WERI-Rb-1 (cell line): ENCODE results near the gene GCK.
"Not testable (repeated sequence)": the region's sequence is repeated elsewhere in the genome, so short reads cannot be mapped to it uniquely, and the experiment has no call there.

Experiments
- DNase-seq: peaks from one replicate; pipeline ENCODE4 v3.0.0-alpha.2; 2020
- H3K27ac ChIP-seq: fragments of 250-450 bp; sonication (Bioruptor Pico); 2 replicates; pipeline ENCODE4 v1.5.1; 2020; ENCODE audit warnings: mild to moderate bottlenecking, moderate library complexity
- H3K27me3 ChIP-seq: fragments of 250-450 bp; sonication (Bioruptor Pico); 2 replicates; pipeline ENCODE4 v1.5.1; 2021; ENCODE audit warnings: mild to moderate bottlenecking, low read depth, moderate library complexity; ENCODE audit not compliant: insufficient read depth, severe bottlenecking
- H3K36me3 ChIP-seq: fragments of 250-450 bp; sonication (Bioruptor Pico); 2 replicates; pipeline ENCODE4 v1.5.1; 2020; ENCODE audit warnings: mild to moderate bottlenecking, moderate library complexity
- H3K4me3 ChIP-seq: 2 replicates; pipeline ENCODE4 v1.5.1; 2011; ENCODE audit warnings: low read depth, mild to moderate bottlenecking, control low read depth, low read length
- H3K9me3 ChIP-seq: fragments of 250-450 bp; sonication (Bioruptor Pico); 2 replicates; pipeline ENCODE4 v1.5.1; 2021; ENCODE audit warnings: mild to moderate bottlenecking, moderate library complexity; ENCODE audit not compliant: severe bottlenecking
- TF ChIP-seq, protein P1 (sequence below): IDR thresholded peaks from 2 replicates; pipeline ENCODE4 v1.5.1; 2011; ENCODE audit warnings: low read depth, mild to moderate bottlenecking, control low read depth, inconsistent platforms, low read length

The GCK gene

DNA sequence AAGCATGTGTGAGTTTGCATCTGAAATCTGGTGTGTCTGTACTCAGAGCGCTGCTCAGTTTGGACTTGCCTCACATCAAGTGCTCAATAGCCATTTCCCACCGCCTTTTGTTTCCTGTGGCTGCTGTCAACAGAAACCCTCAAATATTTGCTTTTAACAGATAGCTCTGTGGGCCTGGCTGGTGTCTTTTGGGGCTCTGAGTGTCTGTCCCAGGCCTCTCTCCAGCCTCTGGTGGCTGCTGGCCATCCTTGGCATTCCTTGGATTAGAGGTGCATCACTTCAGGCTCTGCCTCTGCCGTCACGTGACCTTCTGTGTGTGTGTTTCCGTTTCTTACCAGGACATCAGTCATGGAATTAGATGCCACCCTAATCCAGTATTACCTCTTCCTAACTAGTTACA is 20.9 kb upstream of the GCK start:
- no peak overlapping the region for H3K27ac ChIP-seq
- TF ChIP-seq, protein P1, sequence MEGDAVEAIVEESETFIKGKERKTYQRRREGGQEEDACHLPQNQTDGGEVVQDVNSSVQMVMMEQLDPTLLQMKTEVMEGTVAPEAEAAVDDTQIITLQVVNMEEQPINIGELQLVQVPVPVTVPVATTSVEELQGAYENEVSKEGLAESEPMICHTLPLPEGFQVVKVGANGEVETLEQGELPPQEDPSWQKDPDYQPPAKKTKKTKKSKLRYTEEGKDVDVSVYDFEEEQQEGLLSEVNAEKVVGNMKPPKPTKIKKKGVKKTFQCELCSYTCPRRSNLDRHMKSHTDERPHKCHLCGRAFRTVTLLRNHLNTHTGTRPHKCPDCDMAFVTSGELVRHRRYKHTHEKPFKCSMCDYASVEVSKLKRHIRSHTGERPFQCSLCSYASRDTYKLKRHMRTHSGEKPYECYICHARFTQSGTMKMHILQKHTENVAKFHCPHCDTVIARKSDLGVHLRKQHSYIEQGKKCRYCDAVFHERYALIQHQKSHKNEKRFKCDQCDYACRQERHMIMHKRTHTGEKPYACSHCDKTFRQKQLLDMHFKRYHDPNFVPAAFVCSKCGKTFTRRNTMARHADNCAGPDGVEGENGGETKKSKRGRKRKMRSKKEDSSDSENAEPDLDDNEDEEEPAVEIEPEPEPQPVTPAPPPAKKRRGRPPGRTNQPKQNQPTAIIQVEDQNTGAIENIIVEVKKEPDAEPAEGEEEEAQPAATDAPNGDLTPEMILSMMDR = no peak
- H3K4me3 ChIP-seq = no peak overlapping the region
- peaks cover 90% of the 10 kb centered on the region for H3K36me3 ChIP-seq
- no peak for DNase-seq
- no peaks in the 10 kb centered on the region for H3K27me3 ChIP-seq
- no peaks in the 10 kb centered on the region for H3K9me3 ChIP-seq

DNA sequence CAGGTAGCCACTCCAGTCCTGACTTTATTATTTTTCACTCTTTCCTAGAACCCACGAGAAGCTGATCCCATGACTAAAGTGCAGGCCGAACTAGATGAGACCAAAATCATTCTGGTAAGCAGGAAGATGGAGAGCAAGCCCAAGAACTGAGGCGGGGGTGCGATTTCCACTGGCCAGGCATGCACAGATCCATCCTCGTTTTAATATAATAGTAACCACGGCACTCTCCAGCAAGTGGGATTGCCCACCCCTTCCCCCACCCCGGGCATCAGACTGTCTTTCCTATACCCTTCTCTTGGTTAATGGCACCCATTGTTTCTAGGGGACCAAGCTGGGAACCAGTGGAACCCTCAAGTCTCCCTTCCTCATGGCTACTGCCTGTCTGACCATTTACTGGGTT is 18.8 kb upstream of the GCK start:
- Histone ChIP-seq H3K36me3 (peaks cover 89% of the 10 kb centered on the region), H3K9me3 (no peaks in the 10 kb centered on the region), H3K4me3 (no peak overlapping the region), H3K27ac (no peak overlapping the region), H3K27me3 (no peaks in the 10 kb centered on the region)
- no peak for DNase-seq
- TF ChIP-seq, protein P1 = no peak

DNA sequence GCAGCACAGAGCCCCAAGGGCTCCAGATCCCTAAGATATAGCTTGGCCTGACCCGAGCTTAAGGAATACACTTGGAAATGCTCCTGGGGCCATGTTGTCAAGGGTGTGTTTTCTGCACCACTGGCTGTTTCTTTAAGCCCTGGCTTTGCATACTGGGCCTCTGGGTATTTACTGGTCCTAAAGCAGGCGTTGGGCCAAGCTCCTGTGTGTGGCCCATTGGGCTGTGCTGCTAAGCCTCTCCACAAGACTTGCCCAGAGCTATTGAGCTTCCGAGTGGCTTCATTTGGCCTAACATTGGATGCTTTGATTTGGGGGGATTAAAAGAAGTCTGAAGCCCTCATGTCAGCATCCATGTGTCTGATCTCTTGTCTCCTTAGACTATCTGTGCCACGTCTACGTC is 16.8 kb upstream of the GCK start:
- Histone ChIP-seq H3K27ac (no peak overlapping the region), H3K4me3 (no peak overlapping the region), H3K9me3 (no peaks in the 10 kb centered on the region), H3K27me3 (no peaks in the 10 kb centered on the region), H3K36me3 (peaks cover 70% of the 10 kb centered on the region)
- TF ChIP-seq, protein P1 = no peak
- DNase-seq = no peak

DNA sequence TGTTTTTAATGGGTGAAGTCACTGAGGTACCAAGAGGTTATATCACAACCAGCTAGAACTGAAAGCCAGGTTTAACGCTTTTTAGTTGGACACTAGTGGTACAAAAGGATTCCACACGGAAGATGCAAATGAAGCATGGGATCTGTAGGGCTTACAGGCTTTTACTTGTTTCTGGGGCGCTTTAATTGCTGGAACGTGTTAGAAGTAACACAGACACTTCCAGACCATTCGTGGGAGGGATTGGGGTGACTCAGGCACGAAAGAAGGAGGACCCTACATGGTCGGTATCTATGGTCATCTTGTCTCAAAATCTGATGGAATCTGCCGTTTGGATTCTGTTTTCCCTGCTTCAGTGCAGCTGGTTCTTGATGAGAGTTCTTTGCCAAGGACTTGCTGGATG is 12.6 kb upstream of the GCK start:
- H3K9me3 ChIP-seq = no peaks in the 10 kb centered on the region
- TF ChIP-seq, protein P1 = no peak
- H3K27ac ChIP-seq = no peak overlapping the region
- DNase-seq = no peak
- no peaks in the 10 kb centered on the region for H3K27me3 ChIP-seq
- H3K4me3 ChIP-seq = peak overlapping the region; percentile 71; the same call in 1 of the 2 replicates
- H3K36me3 ChIP-seq = peaks cover 32% of the 10 kb centered on the region

DNA sequence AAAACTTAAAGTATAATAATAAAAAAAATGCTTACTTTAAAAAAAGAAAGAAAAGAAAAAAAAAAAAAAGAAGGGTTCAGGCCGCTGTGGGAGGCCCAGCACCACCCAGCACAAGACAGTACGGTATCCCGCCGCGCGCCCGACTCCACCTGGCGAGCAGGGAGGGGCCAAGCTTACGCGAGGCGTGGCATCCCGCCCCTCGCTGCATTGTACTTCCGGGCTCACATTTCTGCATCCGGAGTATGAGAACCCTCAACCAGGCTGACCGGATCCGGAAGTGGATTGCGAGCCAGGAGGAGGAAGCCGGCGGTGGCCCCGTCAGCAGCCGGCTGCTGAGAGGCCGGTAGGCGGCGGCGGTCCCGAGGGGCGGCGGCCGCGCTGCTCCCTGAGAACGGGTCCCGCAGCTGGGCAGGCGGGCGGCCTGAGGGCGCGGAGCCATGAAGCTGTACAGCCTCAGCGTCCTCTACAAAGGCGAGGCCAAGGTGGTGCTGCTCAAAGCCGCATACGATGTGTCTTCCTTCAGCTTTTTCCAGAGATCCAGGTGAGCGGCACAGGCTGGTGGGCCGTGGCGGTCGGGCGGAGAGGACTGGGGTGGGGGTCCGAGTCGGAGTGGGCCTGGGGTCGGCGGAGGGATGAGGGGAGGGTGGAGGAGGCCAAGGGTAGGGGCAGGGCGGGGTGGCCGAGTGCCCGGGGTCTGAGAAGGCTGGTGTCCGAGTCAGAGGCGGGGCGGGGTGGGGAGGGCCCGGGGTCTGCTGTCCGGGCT is 11.6 kb upstream of the GCK start, which contains the start of gene YKT6:
YKT6 (plus strand) TSS at position 280 of the 763 bp plus-strand sequence; CDS start at position 438, 158 bp downstream.
- H3K27ac ChIP-seq = peak within 1 kb of the TSS; percentile 76
- peak within 1 kb of the TSS; percentile 71 for H3K4me3 ChIP-seq

DNA sequence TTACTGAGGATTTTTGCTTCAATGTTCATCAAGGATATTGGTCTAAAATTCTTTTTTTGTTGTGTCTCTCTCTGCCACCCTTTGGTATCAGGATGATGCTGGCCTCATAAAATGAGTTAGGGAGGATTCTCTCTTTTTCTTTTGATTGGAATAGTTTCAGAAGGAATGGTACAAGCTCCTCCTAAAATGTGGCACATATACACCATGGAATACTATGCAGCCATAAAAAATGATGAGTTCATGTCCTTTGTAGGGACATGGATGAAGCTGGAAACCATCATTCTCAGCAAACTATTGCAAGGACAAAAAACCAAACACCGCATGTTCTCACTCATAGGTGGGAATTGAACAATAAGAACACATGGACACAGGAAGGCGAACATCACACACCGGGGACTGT is 10.9 kb upstream of the GCK start:
- H3K4me3 ChIP-seq, H3K27me3 ChIP-seq, H3K27ac ChIP-seq, DNase-seq, H3K9me3 ChIP-seq: not testable (repeated sequence)
- H3K36me3 ChIP-seq = peaks cover 15% of the 10 kb centered on the region

More for the DNA sequence above, 11.6 kb upstream of the GCK start, which contains the start of gene YKT6:
- Histone ChIP-seq H3K27me3 (no peaks in the 10 kb centered on the region), H3K36me3 (peaks cover 23% of the 10 kb centered on the region), H3K9me3 (no peaks in the 10 kb centered on the region)
- TF ChIP-seq, protein P1 = peak; percentile 34; the same call in 1 of the 2 replicates
- DNase-seq = peak; percentile 96
